Measurements from ENCODE around the gene ALDH1L1. TPM values are rescaled to one million over a fixed set of nuclear protein-coding genes. Genes with fewer than 3 reads are reported as not detected.

ALDH1L1 gene
- total and polyA plus RNA-seq, 2 of the 4 experiments (the other 2 are of a cell fraction) = not detected

GRCh38 chr3:126064627-126065258 lies 115.6 kb downstream of the ALDH1L1 start:
- 67% methylated on average over 1 of the region's 10 CpGs; no CpG with 5 or more reads in 1 of the 2 experiments for WGBS, 2 experiments (ENCODE audit: extremely low coverage in 2 of 2, insufficient read length in 1 of 2)
- H3K9me3 ChIP-seq (ENCODE audit: control insufficient read depth, insufficient read depth, low read length) = no peaks in the 10 kb centered on the region
- intact Hi-C loops (cut with micrococcal nuclease) = no loop called here
- H3K23ac ChIP-seq (ENCODE audit: low read depth, low read length) = no peak overlapping the region
- no peaks in the 10 kb centered on the region for H3K79me1 ChIP-seq (ENCODE audit: low read depth in 1 of 2, low read length in 2 of 2)
- H3K27me3 ChIP-seq (ENCODE audit: control insufficient read depth, insufficient read depth, low read length) = no peaks in the 10 kb centered on the region
- no peak overlapping the region for H3K9ac ChIP-seq (ENCODE audit: low read depth, low read length)
- no peak overlapping the region for H2BK20ac ChIP-seq (ENCODE audit: low read depth, low read length)
- in situ Hi-C loops (cut with MboI; ENCODE audit: low sequenced_read_pairs) = no loop called here
- no peak overlapping the region for H2BK120ac ChIP-seq (ENCODE audit: low read depth, low read length)
- dilution Hi-C loops (cut with HindIII; ENCODE audit: low sequenced_read_pairs, unreplicated experiment) = no loop called here
- no peaks in the 10 kb centered on the region for H4K20me1 ChIP-seq (ENCODE audit: insufficient read depth, low read length)
- H3K36me3 ChIP-seq (ENCODE audit: control insufficient read depth, insufficient read depth, low read length) = 0 out of 2 replicates have a peak, but pooled peaks cover 2% of the 10 kb centered on the region
- no peak overlapping the region for H2AFZ ChIP-seq (replicated peaks; ENCODE audit: low read length, poor library complexity)
- ATAC-seq (ENCODE audit: low read depth) = no peak
- H3K9me1 ChIP-seq (ENCODE audit: insufficient read depth, low read length) = 0 out of 2 replicates have a peak, but pooled peaks cover 3% of the 10 kb centered on the region
- no peak overlapping the region for H3K14ac ChIP-seq (replicated peaks; ENCODE audit: low read depth, low read length)
- ChIA-PET POLR2A (ENCODE audit: unreplicated experiment) (no interaction called here), CTCF (no interaction called here)
- H3K4me1 ChIP-seq (ENCODE audit: control insufficient read depth, insufficient read depth, low read length) = no peaks in the 10 kb centered on the region
- H3K4me2 ChIP-seq (ENCODE audit: low read depth, low read length) = no peak overlapping the region
- H3K18ac ChIP-seq (ENCODE audit: low read depth, low read length) = no peak overlapping the region
- H3K4me3 ChIP-seq (ENCODE audit: insufficient read depth, low read depth, low read length) = no peak overlapping the region
- DNase-seq = no peak
- H2AK9ac ChIP-seq (replicated peaks; ENCODE audit: low read depth, low read length, poor library complexity) = no peak overlapping the region
- no peak overlapping the region for H2BK15ac ChIP-seq (ENCODE audit: low read depth, low read length)
- TF ChIP-seq POLR2A (IDR thresholded peaks at IDR 0.05; ENCODE audit: low read depth, low read length) (no peak), MAFK (IDR thresholded peaks at IDR 0.05; ENCODE audit: low read depth, low read length) (no peak)
- no peak overlapping the region for H2AK5ac ChIP-seq (ENCODE audit: low read depth, low read length)
- no peak overlapping the region for H3K4ac ChIP-seq (ENCODE audit: low read depth, low read length)
- H3K27ac ChIP-seq (ENCODE audit: insufficient read depth, low read length) = no peak overlapping the region
- no TSS peak for BruUV-seq (replicated peaks)
- H3K56ac ChIP-seq (ENCODE audit: extremely low read depth, insufficient read depth, low read length) = no peak overlapping the region
- H4K5ac ChIP-seq (ENCODE audit: low read depth, low read length) = no peak overlapping the region
- H4K91ac ChIP-seq (ENCODE audit: insufficient read depth, low read depth, low read length) = no peak overlapping the region
- H4K8ac ChIP-seq (ENCODE audit: low read depth in 2 of 2, low read length in 2 of 2) = no peak overlapping the region
- H2BK5ac ChIP-seq (ENCODE audit: low read depth, low read length, poor library complexity, severe bottlenecking) = no peak overlapping the region
